ENCODE measurements around the gene RBM20.
"Not testable (repeated sequence)": the region's sequence is repeated elsewhere in the genome, so short reads cannot be mapped to it uniquely, and the experiment has no call there.

The RBM20 gene

GRCh38 chr10:110625951-110626855 is 17.9 kb upstream of the RBM20 start:
- no peak for DNase-seq (ENCODE audit: low read depth)

DNA sequence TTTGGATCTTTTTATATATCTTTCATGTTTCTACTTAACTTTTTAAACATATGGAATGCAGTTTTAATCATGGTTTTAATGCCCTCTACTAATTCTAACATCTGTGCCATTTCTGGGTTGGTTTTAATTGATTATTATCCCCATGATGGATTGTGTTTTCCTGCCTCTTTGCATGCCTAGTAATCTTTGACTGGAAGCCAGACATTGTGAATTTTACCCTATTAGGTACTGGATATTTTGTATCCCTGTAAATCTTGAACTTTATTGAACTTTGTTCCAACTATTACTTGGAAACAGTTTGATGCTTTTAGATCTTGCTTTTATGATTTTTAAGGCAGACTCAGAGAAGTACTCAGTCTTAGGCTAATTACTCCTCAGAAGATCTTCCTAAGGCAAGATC is 16.0 kb upstream of the RBM20 start:
- no peak for DNase-seq (ENCODE audit: low read depth)

DNA sequence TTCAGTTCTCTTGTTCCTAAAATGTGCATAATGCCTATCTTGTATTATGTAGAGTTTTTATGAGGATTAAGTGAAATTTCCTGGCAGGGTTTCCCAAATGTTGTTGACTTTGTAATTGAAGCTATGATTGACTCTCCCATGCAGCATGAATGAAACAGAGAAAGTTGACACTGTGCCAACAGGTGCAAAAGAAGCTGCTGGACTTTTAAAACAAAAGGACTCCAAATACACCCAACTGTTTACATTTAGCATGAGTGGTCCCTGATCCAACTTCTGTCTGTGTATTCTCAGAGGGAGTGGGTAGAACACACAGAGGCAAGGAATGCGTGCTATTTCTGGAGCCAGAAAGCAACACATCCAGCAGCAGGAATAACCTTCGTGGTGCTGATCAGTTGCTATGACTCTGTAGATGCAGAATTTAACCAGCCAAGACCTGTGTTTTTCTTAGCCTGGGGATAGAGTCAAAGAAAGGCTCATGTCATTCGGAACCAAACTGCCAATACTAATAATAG is 14.4 kb upstream of the RBM20 start:
- DNase-seq (ENCODE audit: low read depth), result no peak

DNA sequence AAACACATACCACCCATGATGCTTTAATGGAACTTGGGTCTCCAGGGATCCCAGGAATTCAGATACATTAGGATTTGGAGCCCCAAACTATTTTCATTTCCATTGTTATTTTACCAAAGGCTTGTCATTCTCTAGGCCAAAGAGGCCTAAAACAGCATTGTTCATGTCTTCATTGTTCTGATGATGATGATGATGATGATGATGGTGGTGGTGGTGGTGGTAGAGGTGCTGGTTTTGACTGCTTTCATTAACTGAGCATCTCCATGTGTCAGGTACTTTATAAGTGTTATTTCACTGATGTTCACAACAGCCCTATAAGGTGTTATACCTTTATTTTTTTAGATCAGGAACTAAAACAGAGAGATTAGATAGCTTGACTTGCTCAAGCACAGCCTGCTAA is 12.2 kb upstream of the RBM20 start:
- no peak for DNase-seq (ENCODE audit: low read depth)

DNA sequence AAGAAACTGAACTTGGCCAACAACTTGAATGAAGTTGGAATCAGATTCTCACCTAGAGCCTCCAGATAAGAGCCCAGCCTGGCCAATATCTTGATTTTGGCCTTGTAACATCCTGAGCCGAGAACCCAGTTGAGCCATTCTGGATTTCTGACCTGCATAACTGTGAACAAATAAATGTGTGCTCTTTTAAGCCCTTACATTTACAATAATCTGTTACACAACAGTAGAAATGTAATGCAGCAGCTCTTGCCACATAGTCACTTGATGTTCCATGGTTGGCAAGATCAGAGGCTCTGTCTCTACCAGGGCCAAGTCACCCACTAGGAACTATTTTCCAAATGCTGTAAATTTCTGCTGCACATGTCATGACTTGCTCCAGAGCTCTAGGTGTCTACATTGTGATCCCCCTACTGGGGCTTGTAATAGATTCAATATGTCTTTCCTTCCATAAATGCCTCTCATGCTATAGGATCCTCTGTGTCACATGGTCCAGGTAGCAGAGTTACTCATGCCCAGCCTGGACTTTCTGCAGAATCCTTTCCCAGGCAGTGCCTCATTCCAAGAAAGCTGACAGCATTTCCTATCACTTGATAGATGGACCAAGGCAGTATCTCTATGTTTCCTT is 11.4 kb upstream of the RBM20 start:
- DNase-seq (ENCODE audit: low read depth), result no peak

DNA sequence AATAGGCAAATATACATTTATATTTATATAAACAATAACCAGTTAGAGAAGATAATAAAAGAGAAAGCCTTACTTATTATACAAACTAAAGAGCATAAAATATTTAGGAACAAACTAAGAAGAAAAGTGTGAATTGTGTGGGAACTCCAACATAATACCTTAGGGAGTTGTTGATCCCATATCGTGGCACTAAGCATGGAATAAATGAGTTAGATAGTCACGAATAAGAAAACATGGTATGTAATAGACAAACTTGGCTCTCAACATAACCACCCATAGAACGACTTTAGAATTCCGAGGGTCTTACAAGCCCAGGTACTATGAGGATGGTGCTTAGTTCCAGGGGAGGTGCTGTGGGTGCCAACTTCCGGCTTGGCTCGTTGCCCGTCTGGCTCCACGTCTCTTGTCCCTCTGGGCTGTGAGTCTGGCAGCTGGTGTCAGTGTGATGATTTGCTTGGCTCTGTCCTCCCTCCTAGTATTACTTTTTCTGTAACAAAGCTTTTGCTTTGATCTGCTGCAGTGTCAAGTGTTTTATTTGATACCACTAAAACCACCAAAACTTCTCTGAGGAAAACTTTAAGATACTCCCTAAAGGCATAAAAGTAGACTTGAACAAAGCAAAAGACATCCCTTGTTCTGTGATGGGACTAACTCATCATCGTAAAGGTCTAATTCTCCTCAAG is 9.5 kb upstream of the RBM20 start:
- DNase-seq (ENCODE audit: low read depth), result no peak

DNA sequence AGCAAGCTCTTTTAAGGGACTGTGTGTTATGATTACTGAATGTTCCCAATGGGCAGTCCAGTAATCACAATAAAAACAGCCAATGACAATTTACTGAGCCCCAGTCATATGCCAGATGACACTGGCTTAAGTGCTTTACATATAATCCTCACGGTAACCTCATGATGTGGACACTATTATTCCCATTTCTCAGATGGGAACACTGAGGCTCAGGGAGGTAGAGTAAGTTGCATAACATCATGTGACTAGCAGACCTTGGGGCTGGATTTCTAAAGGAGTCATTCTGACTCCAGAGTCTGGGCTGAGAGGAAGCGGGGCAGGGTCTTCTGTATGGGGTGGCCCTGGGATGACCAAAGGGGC is 7.6 kb upstream of the RBM20 start:
- no peak for DNase-seq (ENCODE audit: low read depth)

GRCh38 chr10:110636932-110637557 is 7.1 kb upstream of the RBM20 start:
- no peak for DNase-seq (ENCODE audit: low read depth)

DNA sequence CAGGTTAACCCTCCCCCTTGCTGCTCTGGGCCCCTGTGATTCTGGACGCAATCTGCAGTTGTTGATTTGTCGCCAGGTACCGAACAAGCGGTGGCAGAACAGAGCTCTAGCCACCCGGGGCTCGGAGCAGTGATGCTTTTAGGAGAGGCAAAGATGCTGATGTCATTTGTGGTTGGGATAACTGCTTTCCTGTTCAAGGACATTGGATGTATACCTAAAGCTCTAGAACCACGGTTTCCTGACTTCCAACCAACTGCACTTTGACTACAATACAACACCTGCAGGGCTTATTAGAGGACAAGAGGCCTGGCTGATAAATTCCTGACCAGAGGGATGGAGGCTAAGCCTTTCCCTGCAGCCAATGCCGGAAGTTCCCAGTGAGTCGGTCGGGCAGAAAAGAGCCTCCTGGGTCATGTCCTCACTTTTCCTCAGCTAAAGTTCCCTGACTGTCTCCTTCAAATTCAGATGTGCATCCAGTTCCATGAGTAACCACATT is 6.5 kb upstream of the RBM20 start:
- no peak for DNase-seq (ENCODE audit: low read depth)

GRCh38 chr10:110638319-110638718 is 5.8 kb upstream of the RBM20 start:
- DNase-seq (ENCODE audit: low read depth), result no peak

DNA sequence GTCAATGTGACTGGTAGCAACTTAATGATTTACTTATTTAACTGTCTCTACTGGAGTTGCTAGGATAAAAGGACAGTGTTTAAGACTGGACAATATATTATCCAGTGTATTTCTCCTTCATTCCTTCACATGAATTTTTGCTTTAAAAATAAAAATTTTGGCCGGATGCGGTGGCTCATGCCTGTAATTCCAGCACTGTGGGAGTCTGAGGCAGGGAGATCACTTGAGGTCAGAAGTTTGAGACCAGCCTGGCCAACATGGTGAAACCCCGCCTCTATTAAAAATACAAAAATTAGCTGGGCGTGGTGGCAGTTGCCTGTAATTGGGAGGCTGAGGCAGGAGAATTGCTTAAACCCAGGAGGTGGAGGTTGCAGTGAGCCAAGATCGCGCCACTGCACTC is 5.1 kb upstream of the RBM20 start:
- DNase-seq (ENCODE audit: low read depth), result not testable (repeated sequence)

GRCh38 chr10:110639858-110640257 is 4.3 kb upstream of the RBM20 start:
- not testable (repeated sequence) for DNase-seq (ENCODE audit: low read depth)

GRCh38 chr10:110641256-110641655 is 2.9 kb upstream of the RBM20 start:
- DNase-seq (ENCODE audit: low read depth), result no peak

GRCh38 chr10:110642204-110643034 is 1.7 kb upstream of the RBM20 start:
- no peak for DNase-seq (ENCODE audit: low read depth)

- DNase-seq (ENCODE audit: low read depth), result no peak
These were observed 992 bp upstream of the RBM20 start for GRCh38 chr10:110643035-110643652.

- DNase-seq (ENCODE audit: low read depth), result no peak
These were observed 694 bp downstream of the RBM20 start for GRCh38 chr10:110644598-110645462.

DNA sequence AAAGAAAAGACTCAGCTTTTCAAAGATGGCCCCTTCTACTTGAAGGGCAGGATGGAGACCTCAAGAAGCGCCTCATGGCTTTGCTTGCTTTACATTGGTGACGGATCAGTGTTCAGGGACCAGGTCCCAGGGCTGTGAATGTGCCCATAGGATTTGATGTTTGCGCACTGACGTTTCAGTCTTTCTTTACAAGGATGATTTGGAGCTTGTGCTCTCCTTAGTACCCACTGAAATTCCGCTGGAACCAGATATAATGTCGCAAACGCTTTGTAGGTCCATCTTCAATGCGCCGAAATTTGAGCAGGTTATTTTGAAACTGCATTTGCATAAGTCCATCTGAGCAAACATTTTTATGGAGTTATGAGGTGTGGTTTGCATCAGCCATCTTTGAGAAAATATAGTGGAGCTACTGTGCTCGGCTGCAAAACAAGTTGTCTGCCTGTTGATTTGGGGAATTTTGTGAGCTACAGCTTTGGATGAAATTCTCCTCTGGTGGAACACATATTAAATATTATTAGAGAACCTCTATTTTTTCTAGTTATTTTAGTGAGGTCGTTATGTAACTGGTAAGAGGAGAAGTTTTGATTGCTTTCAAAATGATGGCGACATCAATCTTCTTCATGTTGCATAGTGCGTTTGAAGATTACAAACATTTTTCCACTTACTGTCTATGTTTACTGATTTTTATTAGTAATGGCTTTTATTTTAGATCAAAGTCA is 2.4 kb downstream of the RBM20 start:
- DNase-seq (ENCODE audit: low read depth), result no peak

DNA sequence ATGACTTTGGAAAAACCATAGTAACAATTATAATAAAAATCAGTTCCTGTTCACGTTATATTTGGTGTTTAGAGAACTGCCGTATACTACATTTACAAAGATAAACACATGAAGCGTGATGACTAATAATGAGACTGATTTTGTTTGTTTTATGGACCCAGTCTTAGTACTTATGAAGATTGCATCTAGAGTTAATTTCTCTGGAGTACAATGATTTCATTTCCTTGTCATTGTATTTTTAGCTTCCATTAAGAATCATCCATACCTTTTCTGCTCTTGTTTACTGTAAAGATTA is 2.9 kb downstream of the RBM20 start:
- DNase-seq (ENCODE audit: low read depth), result no peak

DNA sequence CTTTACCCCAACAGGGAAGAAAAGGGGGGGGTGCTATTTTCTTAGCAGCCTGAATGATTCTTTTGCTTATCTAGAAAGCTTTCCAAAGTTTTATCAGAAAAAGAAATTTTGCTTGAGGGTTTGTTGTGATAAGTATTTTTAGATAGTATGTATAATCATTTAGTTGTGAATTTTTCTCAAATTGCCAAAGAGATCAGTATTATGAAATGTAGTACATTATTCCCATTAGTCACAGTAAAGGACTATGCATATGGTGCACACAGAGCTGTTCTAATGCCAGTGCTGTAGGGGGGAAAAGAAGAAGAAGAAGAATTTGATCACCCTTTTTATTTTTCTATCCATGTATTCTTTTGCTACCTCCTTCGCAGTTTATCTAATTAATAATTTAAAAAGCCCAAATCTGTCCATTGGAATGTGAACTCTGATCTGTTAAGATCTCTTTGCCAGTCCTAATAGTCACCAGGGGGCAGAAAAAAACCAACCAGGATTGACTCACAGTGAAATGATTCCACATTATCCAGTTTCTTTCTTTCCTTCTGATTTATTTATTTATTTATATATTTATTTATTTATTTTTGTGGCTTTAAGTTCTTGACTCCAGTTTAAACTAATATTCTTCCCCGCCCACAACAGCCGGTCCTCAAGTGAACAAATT is 4.7 kb downstream of the RBM20 start:
- DNase-seq (ENCODE audit: low read depth), result no peak
